GM12874 (cell line): ENCODE data around the gene ECHDC3.

ENCODE experiments used
- CTCF ChIP-seq: IDR thresholded peaks from 2 replicates; pipeline ENCODE4 v1.5.1; 2011; ENCODE audit warnings: low read depth, mild to moderate bottlenecking, control low read depth, low read length, moderate library complexity; ENCODE audit not compliant: insufficient read depth

Gene ECHDC3

GRCh38 chr10:11793762-11794479, 51.7 kb downstream of the ECHDC3 start:
- no peak for TF ChIP-seq CTCF

GRCh38 chr10:11794566-11794965, 52.4 kb downstream of the ECHDC3 start:
- TF ChIP-seq CTCF = no peak

GRCh38 chr10:11795101-11795920, 53.1 kb downstream of the ECHDC3 start:
- TF ChIP-seq CTCF = no peak

GRCh38 chr10:11796474-11796873, 54.3 kb downstream of the ECHDC3 start:
- TF ChIP-seq CTCF = no peak

- TF ChIP-seq CTCF = no peak
These were observed 55.1 kb downstream of the ECHDC3 start for GRCh38 chr10:11797281-11797680.

GRCh38 chr10:11797847-11798633, 55.9 kb downstream of the ECHDC3 start:
- TF ChIP-seq CTCF = no peak
